ENCODE measurements around the gene GRHL3.
A peak's percentile ranks its signal among the peaks of the same experiment; 100 is the strongest.
"Not testable (repeated sequence)": the region's sequence is repeated elsewhere in the genome, so short reads cannot be mapped to it uniquely, and the experiment has no call there.

Gene GRHL3

GRCh38 chr1:24319312-24319863, at the start of gene GRHL3:
Gene GRHL3, plus strand, starts transcription at chr1:24319357. Its CDS starts 195 bp downstream, at chr1:24319552.
- no peak for DNase-seq

- DNase-seq = not testable (repeated sequence)
Observed at GRCh38 chr1:24274203-24275103, 44.7 kb upstream of the GRHL3 start.

DNA sequence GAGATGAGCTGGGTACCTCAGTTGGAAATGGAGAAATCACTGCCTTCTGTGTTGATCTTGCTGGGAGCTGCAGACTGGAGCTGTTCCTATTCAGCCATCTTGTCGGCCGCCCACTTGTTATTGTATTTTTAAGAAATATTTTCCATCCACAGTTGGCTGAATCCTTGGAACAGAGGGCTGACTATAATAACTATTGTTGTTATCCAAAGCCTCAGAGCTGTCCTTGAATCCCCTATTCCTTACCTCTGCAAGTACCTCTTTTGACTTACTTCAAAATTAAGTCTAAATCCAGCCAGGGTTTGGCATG, 44.1 kb upstream of the GRHL3 start:
- no peak for DNase-seq

- DNase-seq = no peak
Observed at GRCh38 chr1:24275510-24275909, 43.6 kb upstream of the GRHL3 start.

- DNase-seq = no peak
Observed at GRCh38 chr1:24276791-24277190, 42.4 kb upstream of the GRHL3 start.

GRCh38 chr1:24277420-24278169, 41.6 kb upstream of the GRHL3 start:
- no peak for DNase-seq

DNA sequence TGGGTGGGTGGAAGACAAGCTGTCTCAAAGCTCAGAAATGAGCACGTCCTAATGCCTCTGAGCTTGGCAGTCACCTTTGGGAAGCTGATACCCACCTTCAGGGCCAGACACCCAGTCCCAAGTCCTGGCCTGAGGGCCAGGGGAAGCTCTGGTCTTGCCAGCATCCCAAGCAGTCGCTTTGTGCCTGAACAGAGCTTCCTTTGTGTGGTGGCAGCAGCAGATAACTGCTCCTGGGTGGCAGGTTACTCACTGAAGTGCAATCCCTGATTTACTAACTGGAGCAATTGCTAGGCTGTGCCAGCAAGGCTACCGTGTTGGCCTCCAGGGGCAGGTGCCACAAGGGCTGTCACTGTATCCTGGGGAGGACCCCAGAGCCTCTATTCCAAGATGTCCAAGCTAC, 40.4 kb upstream of the GRHL3 start:
- DNase-seq = no peak

- DNase-seq = no peak
Observed at GRCh38 chr1:24279590-24280232, 39.4 kb upstream of the GRHL3 start.

DNA sequence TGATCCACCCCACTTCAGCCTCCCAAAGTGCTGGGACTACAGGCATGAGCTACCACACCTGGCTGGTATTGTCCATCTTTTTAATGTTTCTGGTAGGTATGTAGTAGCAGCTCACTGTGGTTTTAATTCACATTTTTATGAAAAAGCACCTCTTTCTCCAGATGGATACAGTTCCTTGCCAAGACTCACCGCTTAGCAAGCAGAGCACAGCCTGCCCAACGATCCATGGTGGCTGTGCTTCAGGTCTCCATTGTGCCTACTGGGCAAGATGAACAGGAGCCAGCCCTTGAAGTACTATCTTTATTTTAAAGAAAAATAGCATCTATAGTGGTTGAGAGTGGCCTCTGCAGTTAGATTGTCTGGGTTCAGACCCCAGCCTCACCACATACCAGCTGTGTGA, 37.6 kb upstream of the GRHL3 start:
- no peak for DNase-seq

- DNase-seq = no peak
Observed at GRCh38 chr1:24282491-24282890, 36.7 kb upstream of the GRHL3 start.

GRCh38 chr1:24283326-24284155, 35.6 kb upstream of the GRHL3 start:
- peak; percentile 55 for DNase-seq

DNA sequence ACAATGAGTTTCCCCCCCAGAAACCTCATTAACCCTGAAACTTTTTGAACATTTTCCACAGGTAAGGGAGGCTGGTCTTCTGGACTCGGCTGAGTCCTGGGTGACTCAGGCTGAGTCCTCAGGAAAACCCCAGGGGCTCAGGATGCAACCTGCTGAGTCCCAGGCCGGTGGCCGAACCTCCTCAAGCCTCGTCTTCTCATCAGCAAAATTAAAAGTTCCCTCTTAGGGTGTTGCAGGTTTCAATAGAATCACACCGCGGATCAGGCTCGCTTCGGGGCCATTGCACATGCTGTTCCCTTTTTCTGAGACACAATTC, 35.0 kb upstream of the GRHL3 start:
- no peak for DNase-seq

DNA sequence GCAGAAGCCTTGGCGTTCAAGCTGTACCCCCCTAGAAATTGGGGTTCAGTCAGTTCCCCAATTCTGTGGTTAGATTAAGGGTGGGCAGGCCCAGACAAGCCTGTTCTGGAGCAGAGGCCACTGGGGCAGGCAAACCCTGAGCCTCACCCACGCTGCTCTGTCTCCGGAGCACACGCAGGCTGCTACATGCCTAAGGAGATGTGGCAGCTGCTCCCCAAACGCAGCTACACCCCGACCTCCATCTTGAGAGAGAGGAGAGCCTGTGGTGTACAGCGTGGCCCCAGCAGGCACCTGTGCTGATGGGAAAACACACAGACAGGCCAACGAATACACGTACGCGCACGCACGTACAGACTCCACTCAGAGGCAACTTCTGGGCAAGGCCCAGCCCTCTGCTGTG, 33.9 kb upstream of the GRHL3 start:
- no peak for DNase-seq

DNA sequence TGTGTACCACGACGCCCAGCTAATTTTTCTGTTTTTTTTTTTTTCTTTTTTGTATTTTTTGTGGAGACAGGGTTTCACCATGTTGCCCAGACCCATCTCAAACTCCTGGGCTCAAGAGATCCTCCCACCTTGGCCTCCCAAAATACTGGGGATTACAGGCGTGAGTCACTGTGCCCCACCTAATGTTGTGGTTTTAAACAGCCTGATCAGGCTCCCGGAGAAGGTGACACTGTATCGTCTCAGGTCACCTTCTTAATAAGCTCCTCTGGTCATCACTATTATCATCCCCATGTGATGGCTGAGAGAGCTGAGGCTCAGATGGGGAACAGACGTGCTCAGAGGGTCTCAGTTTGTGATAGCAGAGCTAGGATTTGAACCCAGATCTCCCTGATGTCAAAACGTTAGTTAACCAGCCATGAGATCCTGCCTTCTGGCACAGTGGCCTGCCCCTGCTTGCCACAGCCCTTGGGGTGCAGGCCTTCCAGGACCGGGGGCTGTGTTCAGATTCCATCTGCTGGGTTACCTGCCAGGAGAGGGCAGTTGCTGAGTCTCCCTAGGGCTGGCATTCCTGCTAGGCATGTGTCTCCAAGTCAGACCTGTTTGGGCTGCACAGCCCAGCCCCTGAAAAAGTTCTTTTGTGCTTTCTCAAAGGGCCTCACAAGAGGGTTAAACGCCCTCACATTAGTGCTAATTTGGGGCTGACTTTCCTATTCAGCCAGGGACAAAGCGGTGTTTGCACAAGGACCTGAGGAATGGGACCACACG, 32.7 kb upstream of the GRHL3 start:
- DNase-seq = no peak

DNA sequence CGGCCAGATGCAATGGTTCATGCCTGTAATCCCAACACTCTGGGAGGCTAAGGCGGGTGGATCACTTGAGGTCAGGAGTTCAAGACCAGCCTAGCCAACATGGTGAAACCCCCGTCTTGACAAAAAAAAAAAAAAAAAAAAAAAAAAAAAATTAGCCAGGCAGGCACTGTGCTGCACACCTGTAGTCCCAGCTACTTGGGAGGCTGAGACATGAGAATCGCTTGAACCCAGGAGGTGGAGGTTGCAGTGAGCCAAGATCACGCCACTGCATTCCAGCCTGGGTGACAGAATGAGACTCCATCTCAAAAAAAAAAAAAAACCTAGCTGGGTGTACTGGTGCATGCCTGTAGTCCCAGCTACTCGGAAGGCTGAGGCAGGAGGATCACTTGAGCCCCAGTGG, 31.4 kb upstream of the GRHL3 start:
- not testable (repeated sequence) for DNase-seq

DNA sequence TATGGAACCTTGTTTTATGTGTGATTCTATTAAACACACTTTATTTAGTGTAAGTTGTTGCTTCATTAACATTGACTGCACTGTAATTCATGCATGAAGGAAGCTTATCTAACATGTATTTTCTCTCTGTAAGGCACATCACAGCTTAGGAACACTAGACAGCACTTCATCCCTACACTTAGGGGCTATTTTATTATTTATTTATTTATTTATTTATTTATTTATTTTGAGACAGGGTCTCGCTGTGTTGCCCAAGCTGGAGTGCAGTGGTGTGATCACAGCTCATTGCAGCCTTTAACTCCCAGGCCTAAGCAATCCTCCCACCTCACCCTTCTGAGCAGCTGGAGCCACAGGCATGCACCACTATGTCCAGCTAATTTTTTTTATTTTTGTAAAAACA, 30.7 kb upstream of the GRHL3 start:
- no peak for DNase-seq

DNA sequence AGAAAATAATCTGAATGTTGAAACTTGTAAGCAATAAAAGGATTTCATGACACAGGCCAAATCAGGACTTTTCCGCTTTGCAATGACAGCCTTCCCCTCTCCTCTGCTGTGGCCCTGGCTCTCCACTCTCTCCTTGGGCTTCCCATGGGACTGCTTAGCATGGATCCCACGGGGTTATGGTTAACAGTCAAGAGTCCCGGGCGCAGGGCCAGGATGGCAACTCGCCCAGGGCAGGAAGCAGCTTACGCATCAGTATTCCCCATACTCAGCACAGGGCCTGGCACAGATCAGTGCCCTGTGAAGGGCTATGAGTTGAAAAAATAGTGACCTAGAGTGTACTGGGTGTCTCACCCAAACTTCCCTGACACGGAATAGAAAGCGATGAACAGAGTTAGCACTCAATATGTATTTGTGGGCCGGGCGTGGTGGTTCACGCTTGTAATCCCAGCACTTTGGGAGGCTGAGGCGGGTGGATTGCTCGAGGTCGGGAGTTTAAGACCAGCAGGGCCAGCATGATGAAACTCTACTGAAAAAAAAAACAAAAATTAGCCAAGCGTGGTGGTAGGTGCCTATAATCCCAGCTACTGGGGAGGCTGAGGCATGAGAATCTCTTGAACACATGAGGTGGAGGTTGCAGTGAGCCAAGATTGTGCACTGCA, 29.1 kb upstream of the GRHL3 start:
- DNase-seq = peak; percentile 94

- no peak for DNase-seq
Observed at GRCh38 chr1:24290933-24291487, 28.1 kb upstream of the GRHL3 start.

GRCh38 chr1:24292103-24292502, 27.1 kb upstream of the GRHL3 start:
- DNase-seq = no peak

- DNase-seq = no peak
Observed at GRCh38 chr1:24292887-24293286, 26.3 kb upstream of the GRHL3 start.

All from T1000 (cell line).